ENCODE measurements around the gene ALK.

The ALK gene

GRCh38 chr2:29749843-29750242 is 171.5 kb downstream of the ALK start:
- no peak overlapping the region for H3K4me3 ChIP-seq (ENCODE audit: low read depth, low read length)
- DNase-seq (ENCODE audit: low read depth): no peak
- TF ChIP-seq, protein P1, sequence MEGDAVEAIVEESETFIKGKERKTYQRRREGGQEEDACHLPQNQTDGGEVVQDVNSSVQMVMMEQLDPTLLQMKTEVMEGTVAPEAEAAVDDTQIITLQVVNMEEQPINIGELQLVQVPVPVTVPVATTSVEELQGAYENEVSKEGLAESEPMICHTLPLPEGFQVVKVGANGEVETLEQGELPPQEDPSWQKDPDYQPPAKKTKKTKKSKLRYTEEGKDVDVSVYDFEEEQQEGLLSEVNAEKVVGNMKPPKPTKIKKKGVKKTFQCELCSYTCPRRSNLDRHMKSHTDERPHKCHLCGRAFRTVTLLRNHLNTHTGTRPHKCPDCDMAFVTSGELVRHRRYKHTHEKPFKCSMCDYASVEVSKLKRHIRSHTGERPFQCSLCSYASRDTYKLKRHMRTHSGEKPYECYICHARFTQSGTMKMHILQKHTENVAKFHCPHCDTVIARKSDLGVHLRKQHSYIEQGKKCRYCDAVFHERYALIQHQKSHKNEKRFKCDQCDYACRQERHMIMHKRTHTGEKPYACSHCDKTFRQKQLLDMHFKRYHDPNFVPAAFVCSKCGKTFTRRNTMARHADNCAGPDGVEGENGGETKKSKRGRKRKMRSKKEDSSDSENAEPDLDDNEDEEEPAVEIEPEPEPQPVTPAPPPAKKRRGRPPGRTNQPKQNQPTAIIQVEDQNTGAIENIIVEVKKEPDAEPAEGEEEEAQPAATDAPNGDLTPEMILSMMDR (IDR thresholded peaks at IDR 0.05; ENCODE audit: insufficient read depth, low read depth, low read length, missing control alignments): no peak

DNA sequence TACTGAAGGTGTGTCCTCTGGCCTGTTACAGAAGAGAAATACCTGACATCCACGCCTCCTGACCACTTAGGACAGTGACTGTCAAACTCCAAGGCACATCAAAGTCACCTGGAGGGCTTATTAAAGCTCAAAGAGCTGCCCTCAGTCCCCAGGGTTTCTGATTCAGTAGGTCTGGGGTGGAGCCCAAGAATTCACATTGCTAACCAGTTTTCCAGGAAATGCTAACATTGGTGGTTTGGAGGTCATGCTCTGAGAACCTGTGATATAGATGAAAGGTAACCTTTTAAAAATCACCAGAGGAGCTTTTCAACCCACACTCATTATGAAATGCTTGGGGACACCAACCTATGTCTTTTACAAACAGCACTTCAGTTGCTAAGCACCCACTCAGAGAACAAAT is 172.3 kb downstream of the ALK start:
- H3K4me3 ChIP-seq (ENCODE audit: low read depth, low read length): no peak overlapping the region
- TF ChIP-seq, protein P1 (IDR thresholded peaks at IDR 0.05; ENCODE audit: insufficient read depth, low read depth, low read length, missing control alignments): no peak
- DNase-seq (ENCODE audit: low read depth): no peak

GRCh38 chr2:29747786-29748470 is 173.5 kb downstream of the ALK start:
- no peak overlapping the region for H3K4me3 ChIP-seq (ENCODE audit: low read depth, low read length)
- no peak for DNase-seq (ENCODE audit: low read depth)
- TF ChIP-seq, protein P1 (IDR thresholded peaks at IDR 0.05; ENCODE audit: insufficient read depth, low read depth, low read length, missing control alignments): no peak

DNA sequence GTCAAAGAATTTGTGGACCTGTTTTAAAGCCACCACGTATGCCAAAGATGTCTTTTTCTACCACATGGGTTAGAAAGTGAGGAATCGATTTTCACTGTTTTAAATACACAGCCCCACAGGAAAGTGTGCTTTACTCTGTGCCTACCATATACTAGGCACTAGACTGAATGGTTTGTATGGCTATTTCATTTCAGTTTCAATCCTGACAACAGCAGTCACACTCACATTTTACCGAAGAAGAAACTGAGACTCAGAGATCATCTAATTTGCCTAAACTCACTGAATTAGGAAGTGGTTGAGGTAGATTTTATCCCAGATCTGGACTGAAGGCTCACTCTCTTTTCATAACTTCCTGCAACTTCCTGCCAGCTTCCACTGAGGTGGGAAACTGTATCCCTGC is 176.4 kb downstream of the ALK start:
- no peak overlapping the region for H3K4me3 ChIP-seq (ENCODE audit: low read depth, low read length)
- DNase-seq (ENCODE audit: low read depth): peak; percentile 29
- TF ChIP-seq, protein P1 (IDR thresholded peaks at IDR 0.05; ENCODE audit: insufficient read depth, low read depth, low read length, missing control alignments): no peak

- TF ChIP-seq, protein P1 (IDR thresholded peaks at IDR 0.05; ENCODE audit: insufficient read depth, low read depth, low read length, missing control alignments): no peak
- no peak for DNase-seq (ENCODE audit: low read depth)
- H3K4me3 ChIP-seq (ENCODE audit: low read depth, low read length): no peak overlapping the region
Measured at GRCh38 chr2:29743516-29743915, 177.9 kb downstream of the ALK start.

- no peak overlapping the region for H3K4me3 ChIP-seq (ENCODE audit: low read depth, low read length)
- no peak for DNase-seq (ENCODE audit: low read depth)
- TF ChIP-seq, protein P1 (IDR thresholded peaks at IDR 0.05; ENCODE audit: insufficient read depth, low read depth, low read length, missing control alignments): no peak
Measured at GRCh38 chr2:29742656-29743055, 178.7 kb downstream of the ALK start.

GRCh38 chr2:29741132-29741531 is 180.3 kb downstream of the ALK start:
- DNase-seq (ENCODE audit: low read depth): no peak
- TF ChIP-seq, protein P1 (IDR thresholded peaks at IDR 0.05; ENCODE audit: insufficient read depth, low read depth, low read length, missing control alignments): no peak
- H3K4me3 ChIP-seq (ENCODE audit: low read depth, low read length): no peak overlapping the region

All from GM12865 (cell line).